Tongue (tissue), 2 donors: ENCODE data around the gene HVCN1. TPM values are rescaled to one million over a fixed set of nuclear protein-coding genes. Genes with fewer than 3 reads are reported as not detected.

Experiments used
- DNase-seq: peaks from one replicate; pipeline ENCODE4 v3.0.0-alpha.2; 2015
- total RNA-seq: library from RNA; depleted of rRNA; stranded (reverse); fragments of >200 nt; gene quantifications from one replicate; pipeline ENCODE4 v1.2.3, GENCODE V29; 2014

Gene HVCN1
- total RNA-seq, 1 donor from 2014 or later, result 8.4 TPM

- peak; percentile 77 for DNase-seq
Observed at GRCh38 chr12:110698171-110698902, 9.4 kb upstream of the HVCN1 start.

DNA sequence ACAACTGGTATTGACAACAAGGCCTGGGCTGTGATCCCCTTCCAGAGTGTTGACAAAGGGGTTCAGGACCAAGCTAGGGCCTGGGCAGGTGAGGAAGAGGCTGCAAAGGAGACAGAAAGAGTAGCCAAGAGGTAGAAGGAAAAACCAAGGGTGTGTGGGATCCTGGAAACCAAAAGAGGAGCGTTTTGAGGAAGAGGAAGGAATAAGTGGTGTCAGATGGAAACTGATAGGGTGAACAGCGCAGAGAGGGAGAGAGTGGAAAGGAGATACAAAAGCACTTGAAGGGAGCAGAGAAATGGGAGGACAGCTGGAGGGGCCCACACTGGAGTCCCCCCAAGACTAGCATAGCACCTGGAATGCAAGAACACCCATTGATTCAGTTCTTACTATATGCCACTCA is 8.3 kb upstream of the HVCN1 start:
- no peak for DNase-seq

- DNase-seq, result no peak
Observed at GRCh38 chr12:110696283-110696682, 7.4 kb upstream of the HVCN1 start.

- no peak for DNase-seq
Observed at GRCh38 chr12:110694330-110694901, 5.5 kb upstream of the HVCN1 start.

DNA sequence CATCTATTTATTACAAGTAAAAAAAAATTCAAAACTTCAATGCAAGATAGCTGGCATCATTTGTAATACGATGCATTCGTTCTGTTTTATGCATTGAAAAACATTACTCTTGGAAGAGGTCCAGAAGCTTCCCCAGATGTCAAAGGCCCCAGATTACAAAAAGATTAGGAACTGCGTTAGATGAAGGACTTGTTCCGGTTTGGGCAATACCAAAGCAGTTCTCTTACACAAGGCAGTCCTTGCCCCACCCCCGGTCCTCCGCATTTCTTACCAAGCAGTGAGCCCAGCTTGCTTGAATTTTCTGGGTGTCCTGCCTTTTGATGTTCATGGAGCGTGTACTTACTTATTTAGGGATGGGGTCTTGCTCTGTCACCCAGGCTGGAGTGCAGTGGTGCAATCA is 4.8 kb upstream of the HVCN1 start:
- DNase-seq, result no peak

GRCh38 chr12:110690127-110690430 is 1.2 kb upstream of the HVCN1 start:
- no peak for DNase-seq

DNA sequence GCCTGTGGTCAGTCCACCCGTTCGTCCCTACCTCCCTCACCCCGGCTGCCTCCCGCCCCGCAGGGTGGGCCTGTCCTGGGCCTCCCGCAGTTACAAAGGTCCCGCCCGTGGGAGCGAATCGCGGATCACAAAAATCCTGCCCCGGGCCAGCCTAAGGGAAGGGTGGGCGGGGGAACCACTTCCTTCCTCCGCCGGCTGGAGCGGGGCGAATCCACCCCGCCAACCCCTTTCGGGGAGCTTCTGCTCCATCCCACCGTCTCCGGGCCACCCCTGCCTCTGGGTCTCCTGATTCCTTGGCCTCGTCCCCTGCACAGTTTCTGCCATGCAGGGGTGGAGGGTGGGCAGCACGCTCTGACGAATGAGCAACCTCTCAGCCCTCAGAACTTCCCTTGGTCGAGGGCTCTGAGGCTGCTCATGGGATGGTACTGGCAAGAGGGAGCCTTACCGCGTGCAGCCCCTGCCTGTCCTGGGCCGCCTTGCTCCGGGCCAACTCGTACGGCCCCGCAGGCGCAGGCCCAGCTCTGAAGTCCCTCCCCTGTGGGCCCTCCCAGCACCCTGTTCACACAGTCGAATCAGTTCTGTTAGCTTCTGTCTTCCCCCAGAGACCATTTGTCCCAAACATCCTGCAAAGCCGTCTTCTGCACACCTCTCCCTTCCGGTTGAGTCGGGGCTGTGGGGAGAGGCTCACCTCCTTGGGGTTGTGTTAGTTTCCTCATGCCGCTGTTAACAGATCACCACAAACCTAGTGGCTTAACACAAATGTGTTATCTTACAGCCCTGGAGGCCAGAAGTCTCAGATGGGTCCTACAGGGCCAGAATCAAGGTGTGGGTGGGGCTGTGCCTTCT is 589 bp upstream of the HVCN1 start:
- DNase-seq, result peak; percentile 68

DNA sequence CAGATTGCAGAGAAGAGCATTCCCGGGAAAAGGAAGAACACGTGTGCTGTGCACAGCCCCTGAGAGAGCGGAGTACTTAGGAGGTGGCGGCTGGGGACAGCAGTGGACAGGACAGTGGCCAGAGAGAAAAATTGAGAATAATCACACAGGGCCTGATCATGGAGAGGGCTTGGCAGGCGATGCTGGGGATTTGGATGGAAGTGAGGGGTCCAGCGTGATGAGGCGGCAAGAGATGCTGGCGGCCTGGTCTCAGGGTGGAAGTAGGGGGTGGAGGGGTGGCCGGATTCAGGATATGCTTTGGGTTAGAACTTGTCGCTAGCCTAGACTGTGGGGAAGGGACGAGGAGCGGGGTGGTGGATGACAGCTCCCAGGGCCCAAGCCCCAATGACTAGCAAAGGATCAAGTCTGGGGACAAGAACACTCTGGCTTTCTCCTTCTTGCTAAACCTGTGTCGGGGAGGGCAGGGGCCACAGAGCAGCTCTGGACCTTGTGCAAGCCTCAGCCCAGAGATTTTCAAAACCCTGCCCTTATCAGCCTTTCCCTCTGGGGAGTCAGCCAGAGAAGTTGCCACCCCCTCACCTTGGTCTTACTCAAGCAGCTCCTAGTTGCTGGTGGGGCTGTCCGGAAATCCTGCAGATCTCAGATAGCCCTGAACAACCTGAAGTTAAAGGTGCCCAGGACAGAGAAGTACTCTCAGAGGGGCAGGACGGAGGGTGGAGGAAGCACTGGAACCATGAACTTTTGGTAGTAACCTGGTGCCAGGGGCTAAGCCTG is 1.3 kb downstream of the HVCN1 start:
- no peak for DNase-seq

- DNase-seq, result no peak
Observed at GRCh38 chr12:110686294-110686903, 2.5 kb downstream of the HVCN1 start.

- DNase-seq, result peak; percentile 35
Observed at GRCh38 chr12:110684312-110684836, 4.5 kb downstream of the HVCN1 start.

- DNase-seq, result no peak
Observed at GRCh38 chr12:110683888-110684287, 5.0 kb downstream of the HVCN1 start.

DNA sequence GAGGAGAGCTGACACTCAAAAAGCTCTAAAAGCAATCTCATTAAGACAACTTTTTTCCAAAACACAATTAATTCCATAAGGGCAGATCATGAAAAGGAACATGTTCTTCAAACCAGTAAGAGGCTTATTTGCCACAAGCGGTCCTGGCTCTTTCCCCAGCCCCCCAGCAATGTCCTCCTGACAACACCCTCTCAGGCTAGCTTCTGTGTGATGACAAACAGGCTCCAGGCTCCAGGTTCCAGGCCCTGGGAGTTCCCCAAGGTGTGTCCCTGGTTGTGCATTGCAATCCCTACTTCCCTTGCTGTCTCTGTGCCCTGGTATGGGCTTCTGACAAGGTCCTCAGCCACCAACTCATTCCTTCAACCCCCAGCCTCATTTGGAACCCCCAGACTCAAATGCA is 8.9 kb downstream of the HVCN1 start:
- DNase-seq, result no peak

GRCh38 chr12:110679201-110679600 is 9.7 kb downstream of the HVCN1 start:
- no peak for DNase-seq

DNA sequence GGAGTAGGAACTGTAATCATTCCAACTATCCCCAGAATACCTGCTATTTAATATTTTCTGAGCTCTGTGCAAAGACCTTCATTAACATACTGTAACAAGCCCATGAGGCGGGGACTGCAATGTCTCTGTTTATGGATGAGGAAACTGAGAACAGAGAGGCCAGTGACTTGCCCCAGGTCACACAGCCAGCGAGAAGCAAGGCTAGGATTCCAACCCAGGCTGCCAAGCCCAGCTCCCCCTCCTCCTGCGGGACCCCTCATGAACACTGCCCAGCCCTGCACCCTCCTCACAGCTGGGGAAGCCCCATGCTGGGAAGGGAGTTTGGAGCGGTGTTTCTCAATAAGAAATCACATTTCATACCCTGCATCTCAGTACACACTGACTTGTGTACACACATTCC is 10.9 kb downstream of the HVCN1 start:
- DNase-seq, result no peak

GRCh38 chr12:110677206-110677911 is 11.6 kb downstream of the HVCN1 start:
- DNase-seq, result peak; percentile 21

- no peak for DNase-seq
Observed at GRCh38 chr12:110676171-110676570, 12.7 kb downstream of the HVCN1 start.

- DNase-seq, result no peak
Observed at GRCh38 chr12:110670161-110670701, 18.7 kb downstream of the HVCN1 start.

DNA sequence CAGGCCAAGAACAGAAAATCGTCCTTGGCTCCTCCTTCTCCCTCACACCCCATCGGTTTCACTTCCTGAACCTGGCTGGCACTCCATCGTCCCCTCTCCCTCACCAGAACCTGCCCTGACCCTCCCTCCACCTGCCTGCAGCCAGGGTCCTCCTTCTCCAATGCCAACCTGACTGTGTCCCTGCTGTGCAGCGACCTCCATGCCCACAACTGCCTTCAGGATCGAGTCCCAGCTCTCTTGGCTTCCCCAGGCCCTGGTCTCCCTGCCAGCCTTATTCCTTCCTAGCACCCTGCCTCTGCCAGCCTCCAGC is 19.8 kb downstream of the HVCN1 start:
- DNase-seq, result no peak

- DNase-seq, result no peak
Observed at GRCh38 chr12:110668480-110669192, 20.3 kb downstream of the HVCN1 start.

DNA sequence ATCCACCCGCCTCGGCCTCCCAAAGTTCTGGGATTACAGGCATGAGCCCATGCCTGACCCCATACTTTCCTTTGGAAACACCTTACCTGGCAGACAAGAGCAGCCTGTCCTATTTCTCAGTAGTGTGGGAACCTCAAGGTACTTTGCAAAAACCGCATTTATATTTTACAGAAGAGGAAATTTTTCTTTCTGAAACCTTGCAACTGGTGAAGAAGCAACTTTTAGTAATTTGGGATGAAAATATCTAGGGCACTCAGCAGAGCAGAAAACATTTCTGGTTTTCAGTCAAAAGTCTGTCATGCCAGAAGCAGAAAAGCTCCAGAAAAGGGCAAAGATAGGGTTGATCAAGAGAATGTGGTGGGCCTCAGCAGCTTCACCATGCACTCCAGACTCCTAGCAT is 21.2 kb downstream of the HVCN1 start:
- no peak for DNase-seq

DNA sequence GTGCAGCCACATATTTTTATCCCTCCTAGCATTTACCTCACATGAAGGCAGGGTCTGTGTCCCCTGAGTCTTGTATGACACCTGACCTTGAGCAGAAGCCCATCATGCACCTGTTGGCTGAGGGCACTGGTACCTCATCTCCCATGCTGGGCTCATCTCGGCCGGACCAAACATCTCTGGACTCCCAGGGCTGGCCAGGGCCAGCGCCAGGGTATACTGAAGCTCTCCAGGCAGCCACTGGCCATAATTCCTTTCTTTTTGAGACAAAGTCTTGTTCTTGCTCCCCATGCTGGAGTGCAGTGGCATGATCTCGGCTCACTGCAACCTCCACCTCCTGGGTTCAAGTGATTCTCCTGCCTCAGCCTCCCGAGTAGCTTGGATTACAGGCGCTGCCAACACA is 22.0 kb downstream of the HVCN1 start:
- DNase-seq, result no peak
